ENCODE results near the gene PRKD2.
"Not testable (repeated sequence)": the region's sequence is repeated elsewhere in the genome, so short reads cannot be mapped to it uniquely, and the experiment has no call there.

Gene PRKD2

GRCh38 chr19:46714444-46715106 lies 2.3 kb downstream of the PRKD2 start:
- peak; percentile 90 for DNase-seq (ENCODE audit: low spot score)
- in situ Hi-C loops (cut with MboI; ENCODE audit: low pct_unique_long_range_greater_than_20kb, low sequenced_read_pairs, unreplicated experiment): no loop called here

GRCh38 chr19:46713781-46714443 lies 3.0 kb downstream of the PRKD2 start:
- peak; percentile 86 for DNase-seq (ENCODE audit: low spot score)
- in situ Hi-C loops (cut with MboI; ENCODE audit: low pct_unique_long_range_greater_than_20kb, low sequenced_read_pairs, unreplicated experiment): no loop called here
- no peak for TF ChIP-seq CTCF (IDR thresholded peaks at IDR 0.05; ENCODE audit: extremely low read depth, insufficient read depth, missing control alignments)

More at GRCh38 chr19:46714444-46715106, 2.3 kb downstream of the PRKD2 start:
- no peak for TF ChIP-seq CTCF (IDR thresholded peaks at IDR 0.05; ENCODE audit: extremely low read depth, insufficient read depth, missing control alignments)

- in situ Hi-C loops (cut with MboI; ENCODE audit: low pct_unique_long_range_greater_than_20kb, low sequenced_read_pairs, unreplicated experiment); DNase-seq (ENCODE audit: low spot score): not testable (repeated sequence)
Measured at GRCh38 chr19:46712768-46713338, 4.1 kb downstream of the PRKD2 start.

GRCh38 chr19:46710687-46711086 lies 6.2 kb downstream of the PRKD2 start:
- in situ Hi-C loops (cut with MboI; ENCODE audit: low pct_unique_long_range_greater_than_20kb, low sequenced_read_pairs, unreplicated experiment): no loop called here
- DNase-seq (ENCODE audit: low spot score): no peak
- TF ChIP-seq CTCF (IDR thresholded peaks at IDR 0.05; ENCODE audit: extremely low read depth, insufficient read depth, missing control alignments): no peak

GRCh38 chr19:46704379-46705076 lies 12.4 kb downstream of the PRKD2 start:
- in situ Hi-C loops (cut with MboI; ENCODE audit: low pct_unique_long_range_greater_than_20kb, low sequenced_read_pairs, unreplicated experiment): no loop called here
- DNase-seq (ENCODE audit: low spot score): peak; percentile 92
- TF ChIP-seq CTCF (IDR thresholded peaks at IDR 0.05; ENCODE audit: extremely low read depth, insufficient read depth, missing control alignments): peak; percentile 89

GRCh38 chr19:46700704-46701103 lies 16.2 kb downstream of the PRKD2 start:
- no peak for DNase-seq (ENCODE audit: low spot score)
- in situ Hi-C loops (cut with MboI; ENCODE audit: low pct_unique_long_range_greater_than_20kb, low sequenced_read_pairs, unreplicated experiment): no loop called here
- TF ChIP-seq CTCF (IDR thresholded peaks at IDR 0.05; ENCODE audit: extremely low read depth, insufficient read depth, missing control alignments): no peak

Measured in GM13977 (cell line).